Measurements from ENCODE around the gene GEMIN4. TPM values are rescaled to one million over a fixed set of nuclear protein-coding genes. Genes with fewer than 3 reads are reported as not detected.

GEMIN4 gene
- total and polyA plus RNA-seq, 3 donors from 2014 or later = 64.2 to 149 (median 77.4) TPM

- TF ChIP-seq POLR2A (IDR thresholded peaks at IDR 0.05) (no peak), CTCF (IDR thresholded peaks at IDR 0.05) (no peak)
- Histone ChIP-seq H3K9me3 (no peaks in the 10 kb centered on the region), H3K4me3 (no peak overlapping the region), H3K36me3 (ENCODE audit: low read depth, missing control alignments) (no peaks in the 10 kb centered on the region), H3K27ac (no peak overlapping the region), H3K27me3 (no peaks in the 10 kb centered on the region), H3K4me1 (peaks cover 12% of the 10 kb centered on the region)
- no peak for DNase-seq
- WGBS, 2 donors = 93 to 95% methylated on average over 32 to 38 of the region's 38 CpGs
- intact Hi-C loops (cut with DNase I; ENCODE audit: low total_unique reads) = no loop called here
These were observed 5.1 kb downstream of the GEMIN4 start for GRCh38 chr17:746783-747629.

GRCh38 chr17:746181-746580 is 5.9 kb downstream of the GEMIN4 start:
- H3K27me3 ChIP-seq = no peaks in the 10 kb centered on the region
- H3K36me3 ChIP-seq (ENCODE audit: low read depth, missing control alignments) = no peaks in the 10 kb centered on the region
- WGBS, 2 donors = 91 to 95% methylated on average over 9 of the region's 9 CpGs
- no peak overlapping the region for H3K4me3 ChIP-seq
- DNase-seq = no peak
- H3K27ac ChIP-seq = no peak overlapping the region
- intact Hi-C loops (cut with DNase I; ENCODE audit: low total_unique reads) = no loop called here
- peaks cover 8% of the 10 kb centered on the region for H3K4me1 ChIP-seq
- TF ChIP-seq POLR2A (IDR thresholded peaks at IDR 0.05) = no peak
- TF ChIP-seq CTCF (IDR thresholded peaks at IDR 0.05) = no peak
- H3K9me3 ChIP-seq = no peaks in the 10 kb centered on the region

DNA sequence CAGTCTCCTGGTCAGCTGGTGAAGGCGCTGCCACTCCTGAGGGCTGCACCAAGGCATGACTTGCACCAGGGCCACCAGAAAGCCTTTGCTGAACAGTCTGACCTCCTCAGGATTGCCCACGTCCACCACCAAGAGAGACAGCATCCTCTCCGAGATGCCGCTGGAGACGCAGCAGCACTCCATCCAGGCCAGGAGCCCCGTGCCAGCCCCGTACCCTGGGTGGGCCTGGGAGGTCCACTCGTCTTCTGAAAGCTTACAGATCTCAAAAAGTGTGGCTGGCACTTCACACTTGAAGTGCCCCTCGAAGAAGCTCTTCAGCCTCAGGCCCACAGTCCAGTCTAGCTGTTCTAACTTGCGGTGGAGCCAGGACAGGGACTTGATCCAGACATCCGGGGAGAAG is 6.7 kb downstream of the GEMIN4 start:
- TF ChIP-seq POLR2A (IDR thresholded peaks at IDR 0.05) (no peak), CTCF (IDR thresholded peaks at IDR 0.05) (no peak)

DNA sequence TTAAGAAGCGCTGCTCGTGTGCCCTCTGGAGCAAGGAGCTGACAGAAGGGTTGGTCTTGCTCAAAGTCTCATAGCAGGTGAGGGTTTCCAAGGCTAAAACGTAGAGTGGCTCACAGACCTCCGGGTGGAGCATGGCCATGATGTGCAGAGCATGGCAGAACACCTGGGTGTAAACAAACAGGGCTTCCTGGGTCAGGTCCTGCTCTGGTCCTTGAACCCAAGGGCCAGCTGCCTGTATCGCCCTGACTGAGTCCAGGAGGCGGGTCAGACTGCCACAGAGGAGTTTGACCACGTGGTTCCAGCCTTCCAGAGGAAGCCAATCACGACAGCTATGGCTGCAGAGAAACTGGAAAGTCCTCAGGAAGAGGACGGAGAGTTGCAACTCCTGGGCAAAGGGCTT is 7.1 kb downstream of the GEMIN4 start:
- no peaks in the 10 kb centered on the region for H3K9me3 ChIP-seq
- no peaks in the 10 kb centered on the region for H3K27me3 ChIP-seq
- DNase-seq = no peak
- H3K4me3 ChIP-seq = no peak overlapping the region
- 79 to 92% methylated on average over 9 of the region's 9 CpGs for WGBS, 2 donors
- H3K27ac ChIP-seq = no peak overlapping the region
- intact Hi-C loops (cut with DNase I; ENCODE audit: low total_unique reads) = no loop called here
- no peaks in the 10 kb centered on the region for H3K36me3 ChIP-seq (ENCODE audit: low read depth, missing control alignments)
- TF ChIP-seq POLR2A (IDR thresholded peaks at IDR 0.05) (no peak), CTCF (IDR thresholded peaks at IDR 0.05) (no peak)
- H3K4me1 ChIP-seq = no peaks in the 10 kb centered on the region

More for the DNA sequence above, 6.7 kb downstream of the GEMIN4 start:
- Histone ChIP-seq H3K27me3 (no peaks in the 10 kb centered on the region), H3K36me3 (ENCODE audit: low read depth, missing control alignments) (no peaks in the 10 kb centered on the region), H3K4me3 (no peak overlapping the region), H3K4me1 (peaks cover under 1% of the 10 kb centered on the region), H3K27ac (no peak overlapping the region), H3K9me3 (no peaks in the 10 kb centered on the region)
- 92 to 96% methylated on average over 5 to 8 of the region's 11 CpGs for WGBS, 2 donors
- intact Hi-C loops (cut with DNase I; ENCODE audit: low total_unique reads) = no loop called here
- DNase-seq = no peak

DNA sequence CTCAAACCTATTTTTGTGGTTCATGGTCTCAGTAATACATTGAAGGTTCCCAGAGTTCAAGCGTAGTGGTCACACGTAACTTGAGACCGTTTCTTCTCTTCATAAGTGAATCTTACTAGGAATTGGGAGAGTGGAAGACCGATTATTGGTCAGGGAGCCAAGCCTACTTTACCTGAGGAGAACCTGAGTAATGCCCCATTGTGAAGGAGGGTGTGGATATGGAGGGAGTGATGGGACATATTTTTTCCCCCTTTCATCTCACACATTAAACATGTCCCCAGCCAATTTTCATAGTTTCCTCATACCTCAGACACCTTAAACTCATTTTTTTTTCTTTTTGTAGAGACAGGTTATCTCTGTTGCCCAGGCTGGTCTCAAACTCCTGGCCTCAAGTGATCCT is 8.9 kb downstream of the GEMIN4 start:
- H3K4me3 ChIP-seq = no peak overlapping the region
- H3K36me3 ChIP-seq (ENCODE audit: low read depth, missing control alignments) = no peaks in the 10 kb centered on the region
- no peaks in the 10 kb centered on the region for H3K9me3 ChIP-seq
- DNase-seq = no peak
- no peaks in the 10 kb centered on the region for H3K27me3 ChIP-seq
- intact Hi-C loops (cut with DNase I; ENCODE audit: low total_unique reads) = no loop called here
- H3K27ac ChIP-seq = no peak overlapping the region
- no peaks in the 10 kb centered on the region for H3K4me1 ChIP-seq
- 93 to 97% methylated on average over 4 of the region's 4 CpGs for WGBS, 2 donors
- TF ChIP-seq CTCF (IDR thresholded peaks at IDR 0.05) (no peak), POLR2A (IDR thresholded peaks at IDR 0.05) (no peak)
